GM18909 (cell line): ENCODE measurements around the gene NADSYN1.

ENCODE experiments used
- ATAC-seq: cut with Tn5 transposase; IDR thresholded peaks from one replicate; pipeline ENCODE4 v1.9.1; 2021; ENCODE audit warnings: mild to moderate bottlenecking; ENCODE audit not compliant: unreplicated experiment, poor library complexity

The NADSYN1 gene

DNA sequence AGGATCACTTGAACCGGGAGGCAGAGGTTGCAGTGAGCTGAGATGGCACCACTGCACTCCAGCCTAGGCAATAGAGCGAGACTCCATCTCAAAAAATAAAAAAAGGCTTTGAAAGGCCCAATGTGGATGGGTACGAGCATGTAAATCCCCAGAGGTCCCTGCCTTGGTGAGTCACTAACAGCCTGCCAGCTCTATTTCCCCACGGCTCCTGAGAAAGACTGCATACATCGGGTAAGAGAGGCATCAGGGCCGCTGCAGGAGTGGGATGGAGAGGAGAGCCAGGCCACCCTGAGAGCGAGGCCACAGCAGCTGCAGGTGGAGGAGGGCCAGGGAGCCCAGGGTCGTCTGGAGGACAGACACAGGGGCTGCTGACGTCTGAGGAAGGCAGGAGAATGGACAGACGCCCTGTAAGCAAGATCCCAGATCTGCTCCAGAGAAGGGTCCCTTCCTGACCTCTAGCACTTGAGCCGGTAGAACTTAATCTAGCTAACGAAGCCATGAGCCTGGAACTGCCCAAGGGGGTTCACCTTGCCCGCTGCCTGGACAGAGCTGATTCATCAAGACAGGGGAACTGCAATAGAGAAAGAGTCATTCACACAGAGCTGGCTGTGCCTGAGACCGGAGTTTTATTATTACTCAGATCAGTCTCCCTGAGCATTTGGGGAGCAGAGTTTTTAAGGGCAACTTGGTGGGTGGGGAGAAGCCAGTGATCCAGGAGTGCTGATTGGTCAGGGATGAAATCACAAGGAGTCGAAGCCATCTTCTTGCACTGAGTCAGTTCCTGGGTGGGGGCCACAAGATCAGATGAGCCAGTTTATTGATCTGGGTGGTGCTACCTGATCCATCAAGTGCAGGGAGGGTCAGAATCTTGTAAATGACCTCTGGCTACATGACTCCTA is 90.1 kb downstream of the NADSYN1 start:
- no peak for ATAC-seq

DNA sequence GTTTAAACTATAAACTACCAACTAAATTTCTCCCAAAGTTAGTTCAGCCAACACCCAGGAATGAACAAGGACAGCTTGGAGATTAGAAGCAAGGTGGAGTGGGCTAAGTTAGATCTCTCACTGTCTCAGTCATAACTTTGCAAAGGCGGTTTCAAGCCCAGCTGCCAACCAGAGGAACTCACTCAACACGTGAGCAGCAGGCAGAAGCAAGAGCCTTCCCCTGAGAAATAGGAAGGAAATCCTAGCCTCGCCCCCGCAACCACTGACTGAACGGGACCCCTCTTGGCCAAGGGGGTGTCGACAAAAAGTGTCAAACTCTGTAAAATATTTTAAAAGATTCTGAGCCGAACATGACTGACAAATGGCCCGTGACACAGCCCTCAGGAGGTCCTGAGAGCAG is 90.9 kb downstream of the NADSYN1 start:
- ATAC-seq: no peak

- no peak for ATAC-seq
Observed at GRCh38 chr11:71544525-71545214, 91.7 kb downstream of the NADSYN1 start.

GRCh38 chr11:71545405-71545966 is 92.5 kb downstream of the NADSYN1 start:
- no peak for ATAC-seq

GRCh38 chr11:71548120-71548519 is 95.1 kb downstream of the NADSYN1 start, which contains the start of gene KRTAP5-9:
KRTAP5-9 (plus strand) TSS chr11:71548420; CDS start chr11:71548658, 238 bp downstream.
- no peak for ATAC-seq

DNA sequence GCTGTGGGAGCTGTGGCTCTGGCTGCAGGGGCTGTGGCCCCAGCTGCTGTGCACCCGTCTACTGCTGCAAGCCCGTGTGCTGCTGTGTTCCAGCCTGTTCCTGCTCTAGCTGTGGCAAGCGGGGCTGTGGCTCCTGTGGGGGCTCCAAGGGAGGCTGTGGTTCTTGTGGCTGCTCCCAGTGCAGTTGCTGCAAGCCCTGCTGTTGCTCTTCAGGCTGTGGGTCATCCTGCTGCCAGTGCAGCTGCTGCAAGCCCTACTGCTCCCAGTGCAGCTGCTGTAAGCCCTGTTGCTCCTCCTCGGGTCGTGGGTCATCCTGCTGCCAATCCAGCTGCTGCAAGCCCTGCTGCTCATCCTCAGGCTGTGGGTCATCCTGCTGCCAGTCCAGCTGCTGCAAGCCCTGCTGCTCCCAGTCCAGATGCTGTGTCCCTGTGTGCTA is 95.7 kb downstream of the NADSYN1 start:
- ATAC-seq: no peak
